Keratinocyte (primary cell): ENCODE measurements around the gene LAMA2.

Experiments
- EZH2 ChIP-seq: IDR thresholded peaks from one replicate; pipeline ENCODE4 v1.6.1; 2012; ENCODE audit warnings: inconsistent platforms, mild to moderate bottlenecking, low read length, moderate library complexity
- TF ChIP-seq, protein P1 (sequence below), 3 experiments: IDR thresholded peaks in 1 of 3; conservative IDR thresholded peaks in 1 of 3; optimal IDR thresholded peaks in 1 of 3; 2 replicates in 2 of 3; 3 replicates in 1 of 3; pipeline versions ENCODE3 to v1.5.1; 2011; ENCODE audit warnings: low read length in 3 of 3, mild to moderate bottlenecking in 3 of 3, moderate library complexity in 2 of 3, control low read depth in 1 of 3, inconsistent platforms in 1 of 3; ENCODE audit not compliant: insufficient read depth in 2 of 3; ENCODE audit errors: extremely low read depth in 1 of 3

DNA sequence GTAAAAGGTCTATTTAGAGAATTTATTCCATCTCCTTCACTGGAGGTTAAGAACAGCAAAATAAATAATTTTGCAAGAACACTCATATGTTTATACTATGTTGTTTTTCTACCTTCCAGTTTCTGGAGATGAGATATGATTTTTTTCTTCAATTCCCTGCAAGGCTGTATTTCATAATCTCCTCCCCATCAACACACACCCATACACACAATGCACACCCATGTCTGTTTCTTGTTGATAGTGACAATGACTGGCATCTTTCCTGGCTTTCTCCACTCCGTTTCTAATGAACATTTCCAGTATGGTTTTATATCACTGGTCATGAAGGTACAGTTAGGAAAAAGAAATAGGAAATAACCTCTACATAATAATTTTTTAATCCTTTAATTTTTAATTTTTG lies 624.9 kb downstream of the LAMA2 start:
- TF ChIP-seq, protein P1, sequence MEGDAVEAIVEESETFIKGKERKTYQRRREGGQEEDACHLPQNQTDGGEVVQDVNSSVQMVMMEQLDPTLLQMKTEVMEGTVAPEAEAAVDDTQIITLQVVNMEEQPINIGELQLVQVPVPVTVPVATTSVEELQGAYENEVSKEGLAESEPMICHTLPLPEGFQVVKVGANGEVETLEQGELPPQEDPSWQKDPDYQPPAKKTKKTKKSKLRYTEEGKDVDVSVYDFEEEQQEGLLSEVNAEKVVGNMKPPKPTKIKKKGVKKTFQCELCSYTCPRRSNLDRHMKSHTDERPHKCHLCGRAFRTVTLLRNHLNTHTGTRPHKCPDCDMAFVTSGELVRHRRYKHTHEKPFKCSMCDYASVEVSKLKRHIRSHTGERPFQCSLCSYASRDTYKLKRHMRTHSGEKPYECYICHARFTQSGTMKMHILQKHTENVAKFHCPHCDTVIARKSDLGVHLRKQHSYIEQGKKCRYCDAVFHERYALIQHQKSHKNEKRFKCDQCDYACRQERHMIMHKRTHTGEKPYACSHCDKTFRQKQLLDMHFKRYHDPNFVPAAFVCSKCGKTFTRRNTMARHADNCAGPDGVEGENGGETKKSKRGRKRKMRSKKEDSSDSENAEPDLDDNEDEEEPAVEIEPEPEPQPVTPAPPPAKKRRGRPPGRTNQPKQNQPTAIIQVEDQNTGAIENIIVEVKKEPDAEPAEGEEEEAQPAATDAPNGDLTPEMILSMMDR (optimal IDR thresholded peaks at IDR 0.05 in 1 of 3, IDR thresholded peaks at IDR 0.05 in 1 of 3, conservative IDR thresholded peaks at IDR 0.05 in 1 of 3; ENCODE audit: extremely low read depth in 1 of 3, insufficient read depth in 2 of 3, low read length in 3 of 3) = no peak
- no peak for TF ChIP-seq EZH2
